K562 (cell line): Measurements from ENCODE around the gene PCBP2. TPM values are rescaled to one million over a fixed set of nuclear protein-coding genes. Genes with fewer than 3 reads are reported as not detected.

ENCODE experiments used
- CREM ChIP-seq: IDR thresholded peaks from 2 replicates; pipeline ENCODE4 v1.6.1; 2014; ENCODE audit warnings: antibody characterized with exemption, low read depth
- CTBP1 ChIP-seq: fragments of 450-650 bp; IDR thresholded peaks from 2 replicates; pipeline ENCODE4 v1.6.1; 2016; ENCODE audit warnings: borderline replicate concordance
- DDX20 ChIP-seq: fragments of 450-650 bp; IDR thresholded peaks from 2 replicates; pipeline ENCODE4 v1.6.1; 2016; ENCODE audit warnings: missing genetic modification characterization, low read depth, mild to moderate bottlenecking, missing compliant biosample characterization, moderate library complexity
- E2F8 ChIP-seq: fragments of 450-650 bp; IDR thresholded peaks from 2 replicates; pipeline ENCODE4 v1.7.1; 2018; ENCODE audit warnings: mild to moderate bottlenecking, low read depth; ENCODE audit not compliant: partially characterized antibody
- GATAD2B ChIP-seq: fragments of 450-650 bp; IDR thresholded peaks from 2 replicates; pipeline ENCODE4 v1.6.1; 2017; ENCODE audit warnings: mild to moderate bottlenecking, borderline replicate concordance
- GMEB1 ChIP-seq: fragments of 250-450 bp; sonication (Bioruptor Pico); IDR thresholded peaks from 2 replicates; pipeline ENCODE4 v1.4.0; 2020; ENCODE audit warnings: mild to moderate bottlenecking
- PTRF ChIP-seq: fragments of 450-650 bp; IDR thresholded peaks from 2 replicates; pipeline ENCODE4 v1.6.1; 2016; ENCODE audit warnings: mild to moderate bottlenecking, missing genetic modification characterization, missing compliant biosample characterization
- RB1 ChIP-seq: fragments of 450-650 bp; IDR thresholded peaks from 2 replicates; pipeline ENCODE4 v1.6.1; 2017; ENCODE audit warnings: low read depth, mild to moderate bottlenecking
- STAG1 ChIP-seq: sonication (generic); formaldehyde crosslinking; IDR thresholded peaks from 2 replicates; pipeline ENCODE4 v1.5.0; 2020; ENCODE audit warnings: missing genetic modification reagents, borderline replicate concordance
- TFAP4 ChIP-seq: sonication (generic); formaldehyde crosslinking; IDR thresholded peaks from 2 replicates; pipeline ENCODE4 v1.8.0; 2022; ENCODE audit warnings: missing genetic modification reagents, mild to moderate bottlenecking, moderate library complexity, borderline replicate concordance
- VEZF1 ChIP-seq: fragments of 200-800 bp; sonication (Bioruptor generic); IDR thresholded peaks from 2 replicates; pipeline ENCODE4 v1.6.1; 2017; ENCODE audit warnings: missing genetic modification characterization, missing compliant biosample characterization
- YY1 ChIP-seq, 3 experiments: IDR thresholded peaks; 2 replicates each; pipeline ENCODE4 v1.6.1; 2011; ENCODE audit warnings: low read length in 2 of 3, mild to moderate bottlenecking in 2 of 3, moderate library complexity in 2 of 3, borderline replicate concordance in 1 of 3, control low read depth in 1 of 3, low read depth in 1 of 3; ENCODE audit not compliant: insufficient read depth in 3 of 3, insufficient replicate concordance in 2 of 3, control insufficient read depth in 1 of 3, insufficient read length in 1 of 3; ENCODE audit errors: extremely low read depth in 1 of 3
- ZMIZ1 ChIP-seq, 2 experiments: fragments of 150-350 bp in 1 of 2; IDR thresholded peaks; 2 replicates each; pipeline ENCODE4 v1.6.1; 2012 to 2016; ENCODE audit warnings: low read depth in 2 of 2, low read length in 2 of 2, mild to moderate bottlenecking in 1 of 2, moderate library complexity in 1 of 2
- ZNF124 ChIP-seq: sonication (generic); formaldehyde crosslinking; IDR thresholded peaks from 2 replicates; pipeline ENCODE4 v1.8.1; 2022; ENCODE audit warnings: missing genetic modification reagents
- ZNF24 ChIP-seq: fragments of 450-650 bp; IDR thresholded peaks from 2 replicates; pipeline ENCODE4 v1.6.1; 2016
- ZNF41 ChIP-seq: fragments of 250-450 bp; sonication (Bioruptor Pico); conservative IDR thresholded peaks from 2 replicates; pipeline ENCODE4 v1.4.0; 2020; ENCODE audit warnings: mild to moderate bottlenecking
- polyA plus RNA-seq, 8 experiments: library from polyadenylated mRNA; depleted of rRNA in 4 of 8; stranded (reverse) in 5 of 8; unstranded in 3 of 8; fragments of >200 nt; fragmentation: Nextera tagmentation in 2 of 8; fragmentation: Illumina TruSeq in 1 of 8; extraction: Ambion mirVana in 2 of 8; extraction: Trizol in 1 of 8; gene quantifications; 2 replicates each; pipeline versions ENCODE4 v1.2.1 to v1.2.3, GENCODE V29; 2011 to 2014; ENCODE audit warnings: inconsistent platforms in 1 of 8, missing spikeins in 1 of 8
- total RNA-seq, 7 experiments: library from RNA; depleted of rRNA in 6 of 7; stranded (reverse); fragments of >200 nt in 6 of 7; fragmentation: Illumina TruSeq in 2 of 7; extraction: Trizol in 2 of 7; gene quantifications; 2 replicates each; pipeline versions ENCODE4 v1.2.1 to v1.2.3, GENCODE V29; 2011 to 2021; ENCODE audit warnings: low replicate concordance in 1 of 7

PCBP2 gene
- total and polyA plus RNA-seq, 9 of the 15 experiments (the other 6 are each of a cell fraction or from before 2014, with no cell fraction given) = 137 to 831 (median 328) TPM

GRCh38 chr12:53508534-53509170, 56.8 kb downstream of the PCBP2 start (continued):
- TF ChIP-seq YY1 (IDR thresholded peaks at IDR 0.05; ENCODE audit: borderline replicate concordance in 1 of 3, control insufficient read depth in 1 of 3, extremely low read depth in 1 of 3, insufficient read depth in 3 of 3, insufficient read length in 1 of 3, insufficient replicate concordance in 2 of 3, low read depth in 1 of 3, low read length in 2 of 3) (peak in 2 of 3 experiments; percentile 82 to 88), GATAD2B (no peak), PTRF (tag) (no peak), STAG1 (CRISPR knock-in tag) (peak; percentile 97), ZNF24 (no peak), TFAP4 (CRISPR knock-in tag) (peak; percentile 51; the same call in 1 of the 2 replicates), ZMIZ1 (IDR thresholded peaks at IDR 0.05; ENCODE audit: low read depth in 2 of 2, low read length in 2 of 2) (0 out of 4 replicates have a peak, but pooled peaks of 1 of the 2 experiments have one; percentile 29), GMEB1 (CRISPR knock-in tag) (0 out of 2 replicates have a peak, but pooled peaks have one; percentile 14), ZNF124 (CRISPR knock-in tag) (no peak), CREM (peak; percentile 22; the same call in 1 of the 2 replicates), RB1 (0 out of 2 replicates have a peak, but pooled peaks have one; percentile 22), ZNF41 (CRISPR knock-in tag) (no peak), VEZF1 (CRISPR knock-in tag) (peak; percentile 39), DDX20 (no peak), CTBP1 (peak; percentile 42; the same call in 1 of the 2 replicates), E2F8 (peak; percentile 24)
